Lower lobe of right lung (tissue), 2 donors: Measurements from ENCODE around the gene BATF. TPM values are rescaled to one million over a fixed set of nuclear protein-coding genes. Genes with fewer than 3 reads are reported as not detected.

Experiments used
- ATAC-seq, 2 donors: fragments of 200-7000 bp; cut with Tn5 transposase; one replicate each; pipeline ENCODE4 v1.9.1; 2020 to 2022; ENCODE audit warnings: mild to moderate bottlenecking in 2 of 2, moderate library complexity in 2 of 2
- DNase-seq: peaks from one replicate; pipeline ENCODE4 v3.0.0-alpha.2; 2020
- H3K27ac ChIP-seq: fragments of 200-600 bp; one replicate; pipeline ENCODE4 v1.8.0; 2022
- H3K27me3 ChIP-seq: fragments of 200-600 bp; one replicate; pipeline ENCODE4 v1.8.0; 2022; ENCODE audit warnings: low read depth
- H3K36me3 ChIP-seq: fragments of 200-600 bp; one replicate; pipeline ENCODE4 v1.8.0; 2022; ENCODE audit warnings: mild to moderate bottlenecking
- H3K4me1 ChIP-seq: fragments of 200-600 bp; one replicate; pipeline ENCODE4 v1.8.0; 2022
- H3K4me3 ChIP-seq: fragments of 200-600 bp; one replicate; pipeline ENCODE4 v1.8.0; 2022; ENCODE audit warnings: mild to moderate bottlenecking
- H3K9me3 ChIP-seq: fragments of 200-600 bp; one replicate; pipeline ENCODE4 v1.8.0; 2022
- intact Hi-C: fragments of 100-400 bp; cut with DNase I; formaldehyde crosslinking; loops from one replicate; pipeline ENCODE4 v1.11.0; 2022
- total RNA-seq: library from RNA; stranded (reverse); fragmentation: NEBNext Ultra II Directional; extraction: Animal tissue kit (Norgen Biotek cat#: 25700); gene quantifications from one replicate; pipeline ENCODE4 v1.2.1, GENCODE V29; 2021
- TF ChIP-seq, protein P1 (sequence below): fragments of 200-600 bp; IDR thresholded peaks from one replicate; pipeline ENCODE4 v1.8.0; 2022; ENCODE audit warnings: antibody characterized with exemption, mild to moderate bottlenecking
- donor health status: DM: no; HTN: yes; CAD: no; lungs with severe emphysema.

Gene BATF
- total RNA-seq, 1 donor from 2014 or later, result 6.7 TPM

DNA sequence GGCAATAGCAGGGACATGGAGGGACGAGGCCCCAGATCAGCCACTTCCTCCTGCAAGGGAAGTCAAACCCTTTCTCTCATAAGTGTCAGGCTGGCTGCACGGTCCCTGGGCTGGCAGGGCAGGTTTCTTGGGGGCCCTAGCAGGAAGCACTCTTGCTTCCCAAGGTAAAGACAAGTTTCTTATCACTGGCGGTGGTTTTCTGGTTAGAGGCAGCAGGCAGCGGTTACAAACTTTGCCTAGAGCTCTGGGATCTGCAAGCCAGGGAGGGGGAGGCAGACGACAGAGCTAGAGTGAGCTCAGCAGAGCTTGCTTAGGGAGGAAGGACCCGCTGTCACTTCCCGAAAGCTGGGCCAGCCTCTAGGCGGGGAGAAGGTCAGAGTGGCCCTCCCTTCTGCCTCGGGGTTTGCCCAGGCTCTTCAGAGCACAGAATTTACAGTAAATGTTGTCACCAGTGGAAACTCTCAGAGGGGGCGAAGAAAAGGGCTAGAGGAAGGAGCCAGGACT, 20.4 kb downstream of the BATF start:
- Histone ChIP-seq H3K4me1 (peaks cover 27% of the 10 kb centered on the region), H3K27ac (peak overlapping the region; percentile 84), H3K9me3 (no peaks in the 10 kb centered on the region), H3K27me3 (no peaks in the 10 kb centered on the region), H3K4me3 (no peak overlapping the region), H3K36me3 (no peaks in the 10 kb centered on the region)
- DNase-seq, result peak; percentile 87
- ATAC-seq, result peak; percentile 96 to 97
- TF ChIP-seq, protein P1, sequence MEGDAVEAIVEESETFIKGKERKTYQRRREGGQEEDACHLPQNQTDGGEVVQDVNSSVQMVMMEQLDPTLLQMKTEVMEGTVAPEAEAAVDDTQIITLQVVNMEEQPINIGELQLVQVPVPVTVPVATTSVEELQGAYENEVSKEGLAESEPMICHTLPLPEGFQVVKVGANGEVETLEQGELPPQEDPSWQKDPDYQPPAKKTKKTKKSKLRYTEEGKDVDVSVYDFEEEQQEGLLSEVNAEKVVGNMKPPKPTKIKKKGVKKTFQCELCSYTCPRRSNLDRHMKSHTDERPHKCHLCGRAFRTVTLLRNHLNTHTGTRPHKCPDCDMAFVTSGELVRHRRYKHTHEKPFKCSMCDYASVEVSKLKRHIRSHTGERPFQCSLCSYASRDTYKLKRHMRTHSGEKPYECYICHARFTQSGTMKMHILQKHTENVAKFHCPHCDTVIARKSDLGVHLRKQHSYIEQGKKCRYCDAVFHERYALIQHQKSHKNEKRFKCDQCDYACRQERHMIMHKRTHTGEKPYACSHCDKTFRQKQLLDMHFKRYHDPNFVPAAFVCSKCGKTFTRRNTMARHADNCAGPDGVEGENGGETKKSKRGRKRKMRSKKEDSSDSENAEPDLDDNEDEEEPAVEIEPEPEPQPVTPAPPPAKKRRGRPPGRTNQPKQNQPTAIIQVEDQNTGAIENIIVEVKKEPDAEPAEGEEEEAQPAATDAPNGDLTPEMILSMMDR, result no peak
- intact Hi-C loops, result no loop called here

DNA sequence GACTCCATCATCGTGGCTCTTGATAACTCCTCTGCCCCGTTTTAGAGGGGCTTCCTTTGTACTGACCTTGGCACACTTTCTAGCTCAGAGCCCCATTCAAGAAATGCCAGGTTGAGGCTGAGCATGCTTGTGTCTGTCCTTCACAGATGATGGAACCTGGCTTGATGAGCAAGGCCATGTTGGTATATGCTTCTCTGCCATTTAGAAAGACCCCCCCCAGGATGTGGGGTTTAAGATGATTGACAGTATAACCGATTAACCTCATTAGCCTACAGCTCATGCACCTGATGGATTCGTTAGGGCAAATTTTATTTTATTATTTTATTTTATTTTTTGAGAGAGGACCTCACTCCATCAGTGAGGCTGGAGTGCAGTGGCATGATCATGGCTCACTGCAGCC, 21.0 kb downstream of the BATF start:
- peaks cover 27% of the 10 kb centered on the region for H3K4me1 ChIP-seq
- no peak overlapping the region for H3K4me3 ChIP-seq
- H3K27ac ChIP-seq, result peak overlapping the region; percentile 84

DNA sequence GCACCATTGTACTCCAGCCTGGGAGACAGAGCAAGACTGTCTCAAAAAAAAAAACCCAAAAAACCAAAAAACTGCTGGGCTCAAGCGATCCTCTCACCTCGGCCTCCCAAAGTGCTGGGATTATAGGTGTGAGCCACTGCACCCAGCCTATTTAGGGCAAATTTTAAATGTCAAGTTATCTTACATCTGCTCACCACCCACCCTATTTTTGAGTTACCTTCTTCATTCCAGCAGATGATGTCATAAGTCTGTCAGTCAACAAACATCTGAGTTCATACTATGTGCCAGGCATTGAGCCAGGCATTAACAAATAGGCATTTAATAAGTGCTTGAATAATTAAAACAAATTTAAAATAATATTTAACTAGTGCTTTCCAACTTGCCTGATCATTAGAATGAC, 21.5 kb downstream of the BATF start:
- H3K9me3 ChIP-seq, result no peaks in the 10 kb centered on the region
- intact Hi-C loops, result no loop called here
- TF ChIP-seq, protein P1, result no peak
- no peak for ATAC-seq
- no peak overlapping the region for H3K4me3 ChIP-seq
- peaks cover 27% of the 10 kb centered on the region for H3K4me1 ChIP-seq
- DNase-seq, result no peak
- no peaks in the 10 kb centered on the region for H3K36me3 ChIP-seq
- H3K27me3 ChIP-seq, result no peaks in the 10 kb centered on the region
- H3K27ac ChIP-seq, result peak overlapping the region; percentile 84

More for the DNA sequence above, 21.0 kb downstream of the BATF start:
- H3K36me3 ChIP-seq, result no peaks in the 10 kb centered on the region
- intact Hi-C loops, result no loop called here
- DNase-seq (no peak), ATAC-seq (no peak)
- H3K27me3 ChIP-seq, result no peaks in the 10 kb centered on the region
- TF ChIP-seq, protein P1, result no peak
- no peaks in the 10 kb centered on the region for H3K9me3 ChIP-seq

- TF ChIP-seq, protein P1, result no peak
- H3K27ac ChIP-seq, result no peak overlapping the region
- H3K27me3 ChIP-seq, result no peaks in the 10 kb centered on the region
- intact Hi-C loops, result no loop called here
- H3K9me3 ChIP-seq, result no peaks in the 10 kb centered on the region
- ATAC-seq (no peak), DNase-seq (no peak)
- H3K4me3 ChIP-seq, result no peak overlapping the region
- H3K4me1 ChIP-seq, result peaks cover 27% of the 10 kb centered on the region
- no peaks in the 10 kb centered on the region for H3K36me3 ChIP-seq
Measured at GRCh38 chr14:75545907-75546306, 23.6 kb downstream of the BATF start.

GRCh38 chr14:75547552-75548250, 25.4 kb downstream of the BATF start:
- Histone ChIP-seq H3K9me3 (no peaks in the 10 kb centered on the region), H3K4me1 (peaks cover 14% of the 10 kb centered on the region), H3K36me3 (no peaks in the 10 kb centered on the region), H3K27ac (no peak overlapping the region), H3K27me3 (no peaks in the 10 kb centered on the region), H3K4me3 (no peak overlapping the region)
- ATAC-seq (no peak), DNase-seq (no peak)
- TF ChIP-seq, protein P1, result no peak
- intact Hi-C loops, result no loop called here
